Lower lobe of right lung (tissue), 2 donors: ENCODE data around the gene FADS3. TPM values are rescaled to one million over a fixed set of nuclear protein-coding genes. Genes with fewer than 3 reads are reported as not detected.
"Not testable (repeated sequence)": the region's sequence is repeated elsewhere in the genome, so short reads cannot be mapped to it uniquely, and the experiment has no call there.

ENCODE experiments used
- ATAC-seq, 2 donors: fragments of 200-7000 bp; cut with Tn5 transposase; one replicate each; pipeline ENCODE4 v1.9.1; 2020 to 2022; ENCODE audit warnings: mild to moderate bottlenecking in 2 of 2, moderate library complexity in 2 of 2
- DNase-seq: peaks from one replicate; pipeline ENCODE4 v3.0.0-alpha.2; 2020
- H3K27ac ChIP-seq: fragments of 200-600 bp; one replicate; pipeline ENCODE4 v1.8.0; 2022
- H3K27me3 ChIP-seq: fragments of 200-600 bp; one replicate; pipeline ENCODE4 v1.8.0; 2022; ENCODE audit warnings: low read depth
- H3K36me3 ChIP-seq: fragments of 200-600 bp; one replicate; pipeline ENCODE4 v1.8.0; 2022; ENCODE audit warnings: mild to moderate bottlenecking
- H3K4me1 ChIP-seq: fragments of 200-600 bp; one replicate; pipeline ENCODE4 v1.8.0; 2022
- H3K4me3 ChIP-seq: fragments of 200-600 bp; one replicate; pipeline ENCODE4 v1.8.0; 2022; ENCODE audit warnings: mild to moderate bottlenecking
- H3K9me3 ChIP-seq: fragments of 200-600 bp; one replicate; pipeline ENCODE4 v1.8.0; 2022
- intact Hi-C: fragments of 100-400 bp; cut with DNase I; formaldehyde crosslinking; loops from one replicate; pipeline ENCODE4 v1.11.0; 2022
- total RNA-seq: library from RNA; stranded (reverse); fragmentation: NEBNext Ultra II Directional; extraction: Animal tissue kit (Norgen Biotek cat#: 25700); gene quantifications from one replicate; pipeline ENCODE4 v1.2.1, GENCODE V29; 2021
- TF ChIP-seq, protein P1 (sequence below): fragments of 200-600 bp; IDR thresholded peaks from one replicate; pipeline ENCODE4 v1.8.0; 2022; ENCODE audit warnings: antibody characterized with exemption, mild to moderate bottlenecking
- donor health status: DM: no; HTN: yes; CAD: no; lungs with severe emphysema.

The FADS3 gene
- total RNA-seq, 1 donor from 2014 or later, result 50.1 TPM

DNA sequence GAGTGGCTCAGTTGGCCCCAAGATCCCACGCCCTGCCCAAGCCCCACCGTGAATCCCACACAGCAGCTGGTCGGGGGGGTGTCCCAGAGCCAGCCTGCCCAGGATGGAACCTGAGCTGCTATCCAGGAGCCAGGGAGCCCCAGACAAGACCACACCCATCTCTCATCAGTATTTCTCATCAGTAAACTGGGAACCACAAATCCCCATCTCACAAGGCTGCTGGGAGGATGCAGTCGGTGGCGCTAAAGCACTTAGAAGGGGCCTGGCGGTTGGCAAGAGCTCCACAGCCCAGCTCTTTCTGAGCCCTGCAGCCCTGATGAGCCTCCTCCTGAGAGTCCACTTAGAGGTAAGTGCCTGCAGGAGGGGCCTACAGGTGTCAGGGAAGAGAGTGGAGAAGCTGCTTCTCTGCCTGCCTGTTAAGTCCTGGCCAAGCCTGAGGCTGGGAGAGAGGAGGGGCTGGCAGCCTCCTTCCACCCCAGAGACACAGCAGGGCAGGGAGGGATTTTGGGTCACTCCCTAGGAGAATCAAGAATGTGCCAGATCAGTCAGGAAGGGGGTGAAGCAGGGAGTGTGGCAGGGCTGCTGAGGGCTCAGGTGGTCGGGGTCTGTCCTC is 6.1 kb downstream of the FADS3 start:
- Histone ChIP-seq H3K9me3 (no peaks in the 10 kb centered on the region), H3K4me1 (peaks cover 11% of the 10 kb centered on the region), H3K36me3 (no peaks in the 10 kb centered on the region), H3K4me3 (no peak overlapping the region), H3K27ac (no peak overlapping the region), H3K27me3 (no peaks in the 10 kb centered on the region)
- DNase-seq, result no peak
- ATAC-seq, result no peak
- intact Hi-C loops, result no loop called here
- TF ChIP-seq, protein P1, sequence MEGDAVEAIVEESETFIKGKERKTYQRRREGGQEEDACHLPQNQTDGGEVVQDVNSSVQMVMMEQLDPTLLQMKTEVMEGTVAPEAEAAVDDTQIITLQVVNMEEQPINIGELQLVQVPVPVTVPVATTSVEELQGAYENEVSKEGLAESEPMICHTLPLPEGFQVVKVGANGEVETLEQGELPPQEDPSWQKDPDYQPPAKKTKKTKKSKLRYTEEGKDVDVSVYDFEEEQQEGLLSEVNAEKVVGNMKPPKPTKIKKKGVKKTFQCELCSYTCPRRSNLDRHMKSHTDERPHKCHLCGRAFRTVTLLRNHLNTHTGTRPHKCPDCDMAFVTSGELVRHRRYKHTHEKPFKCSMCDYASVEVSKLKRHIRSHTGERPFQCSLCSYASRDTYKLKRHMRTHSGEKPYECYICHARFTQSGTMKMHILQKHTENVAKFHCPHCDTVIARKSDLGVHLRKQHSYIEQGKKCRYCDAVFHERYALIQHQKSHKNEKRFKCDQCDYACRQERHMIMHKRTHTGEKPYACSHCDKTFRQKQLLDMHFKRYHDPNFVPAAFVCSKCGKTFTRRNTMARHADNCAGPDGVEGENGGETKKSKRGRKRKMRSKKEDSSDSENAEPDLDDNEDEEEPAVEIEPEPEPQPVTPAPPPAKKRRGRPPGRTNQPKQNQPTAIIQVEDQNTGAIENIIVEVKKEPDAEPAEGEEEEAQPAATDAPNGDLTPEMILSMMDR, result no peak

DNA sequence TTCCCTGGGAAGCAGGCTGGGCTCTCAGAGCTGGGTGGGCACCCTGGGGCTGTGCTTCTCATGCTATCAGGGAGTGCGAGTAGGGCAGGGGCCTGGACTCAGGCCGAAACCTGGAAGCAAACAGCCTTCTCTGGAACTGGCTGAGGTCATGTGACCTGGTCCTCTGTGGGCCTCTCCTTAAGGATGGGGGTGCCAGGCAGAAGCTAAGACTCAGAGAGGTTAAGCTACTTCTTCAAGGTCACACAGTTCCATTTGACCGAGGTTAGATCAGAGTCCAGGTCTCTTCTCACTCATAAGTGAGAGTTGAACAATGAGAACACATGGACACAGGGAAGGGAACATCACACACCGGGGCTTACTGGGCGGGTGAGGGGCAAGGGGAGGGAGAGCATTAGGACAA is 7.4 kb downstream of the FADS3 start:
- Histone ChIP-seq H3K9me3 (no peaks in the 10 kb centered on the region), H3K4me1 (peaks cover 5% of the 10 kb centered on the region), H3K27me3 (no peaks in the 10 kb centered on the region), H3K27ac (no peak overlapping the region), H3K36me3 (peaks cover 4% of the 10 kb centered on the region), H3K4me3 (no peak overlapping the region)
- intact Hi-C loops, result no loop called here
- DNase-seq (no peak), ATAC-seq (no peak)
- TF ChIP-seq, protein P1, result no peak

DNA sequence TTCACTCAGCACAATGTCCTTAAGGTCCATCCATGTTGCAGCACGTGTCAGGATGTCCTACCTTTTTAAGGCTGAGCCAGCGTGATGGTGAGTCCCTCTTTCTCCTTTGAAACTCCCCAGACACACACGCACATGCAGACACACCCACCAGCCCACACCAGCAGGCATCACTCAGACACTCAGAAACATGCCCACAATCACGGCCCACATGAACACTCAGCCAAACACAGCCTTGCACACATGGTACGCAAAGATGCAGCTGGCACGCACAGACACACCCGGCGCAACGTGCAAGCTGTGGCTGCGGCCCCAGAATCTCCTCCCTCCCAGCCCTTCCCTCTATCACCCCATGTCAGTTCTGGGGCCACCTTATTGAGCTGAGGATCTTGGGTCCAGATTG is 8.0 kb downstream of the FADS3 start:
- H3K9me3 ChIP-seq, result no peaks in the 10 kb centered on the region
- no peak overlapping the region for H3K27ac ChIP-seq
- ATAC-seq (no peak), DNase-seq (no peak)
- no peak overlapping the region for H3K4me3 ChIP-seq
- TF ChIP-seq, protein P1, result no peak
- H3K36me3 ChIP-seq, result peaks cover 6% of the 10 kb centered on the region
- peaks cover 5% of the 10 kb centered on the region for H3K4me1 ChIP-seq
- intact Hi-C loops, result no loop called here
- H3K27me3 ChIP-seq, result no peaks in the 10 kb centered on the region

DNA sequence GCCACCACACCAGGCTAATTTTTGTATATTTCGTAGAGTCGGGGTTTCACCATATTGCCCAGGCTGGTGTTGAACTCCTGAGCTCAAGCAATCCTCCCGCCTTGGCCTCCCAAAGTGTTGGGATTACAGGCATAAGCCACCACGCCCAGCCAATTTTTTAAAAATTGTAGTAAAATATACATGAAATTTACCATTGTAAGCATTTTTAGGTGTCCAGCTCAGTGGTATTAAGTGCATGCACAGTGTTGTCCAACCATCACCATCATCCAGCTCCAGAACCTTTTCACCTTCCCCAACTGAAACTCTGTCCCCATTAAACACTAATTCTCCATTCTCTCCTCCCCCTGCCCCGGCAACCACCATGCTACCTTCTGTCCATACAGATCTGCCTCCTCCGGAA is 8.5 kb downstream of the FADS3 start:
- TF ChIP-seq, protein P1, result no peak
- Histone ChIP-seq H3K36me3 (peaks cover 6% of the 10 kb centered on the region), H3K9me3 (no peaks in the 10 kb centered on the region), H3K4me3 (no peak overlapping the region), H3K4me1 (peaks cover under 1% of the 10 kb centered on the region), H3K27ac (no peak overlapping the region), H3K27me3 (no peaks in the 10 kb centered on the region)
- intact Hi-C loops, result no loop called here
- no peak for ATAC-seq
- no peak for DNase-seq

DNA sequence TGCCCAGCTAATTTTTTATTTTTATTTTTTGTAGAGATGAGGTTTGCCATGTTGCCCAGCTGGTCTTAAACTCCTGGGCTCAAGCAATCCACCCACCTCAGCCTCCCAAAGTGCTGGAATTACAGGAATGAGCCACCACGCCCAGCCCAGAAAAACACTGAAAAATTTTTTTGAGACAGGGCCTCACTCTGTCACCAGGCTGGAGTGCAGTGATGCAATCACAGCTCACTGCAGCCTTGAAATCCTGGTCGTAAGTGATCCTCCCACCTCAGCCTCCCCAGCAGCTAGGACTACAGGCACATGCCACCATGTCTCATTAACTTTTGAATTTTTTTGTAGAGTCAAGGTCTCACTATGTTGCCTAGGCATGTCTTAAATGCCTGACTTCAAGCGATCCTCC is 9.1 kb downstream of the FADS3 start:
- H3K4me3 ChIP-seq, DNase-seq, H3K4me1 ChIP-seq, H3K36me3 ChIP-seq, H3K27me3 ChIP-seq, intact Hi-C loops, ATAC-seq, H3K27ac ChIP-seq, H3K9me3 ChIP-seq: not testable (repeated sequence)

DNA sequence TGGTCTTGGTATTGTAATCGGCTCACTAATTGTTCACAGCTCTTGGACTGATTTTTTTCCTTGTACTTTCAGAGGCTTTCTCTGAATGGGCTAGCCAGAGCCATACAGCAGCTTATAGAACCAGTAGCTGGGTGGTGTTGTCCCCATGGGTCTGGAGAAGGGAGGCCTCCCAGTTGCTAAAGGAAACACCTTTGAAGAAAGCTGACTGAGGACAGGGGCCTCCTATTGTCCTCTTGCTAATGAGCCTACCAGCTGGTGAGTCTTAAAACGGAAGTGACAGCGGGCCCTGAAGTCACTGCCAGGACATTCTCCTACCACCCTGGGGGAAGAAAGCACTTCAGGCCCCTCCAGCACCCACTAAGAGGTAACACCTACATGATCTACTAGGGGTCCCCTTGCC is 9.9 kb downstream of the FADS3 start:
- Histone ChIP-seq H3K4me3 (no peak overlapping the region), H3K27ac (no peak overlapping the region), H3K9me3 (no peaks in the 10 kb centered on the region), H3K4me1 (no peaks in the 10 kb centered on the region), H3K36me3 (peaks cover 6% of the 10 kb centered on the region), H3K27me3 (no peaks in the 10 kb centered on the region)
- intact Hi-C loops, result no loop called here
- DNase-seq (no peak), ATAC-seq (no peak)
- TF ChIP-seq, protein P1, result no peak
